ENCODE data around the gene CHRNA7.
"Not testable (repeated sequence)": the region's sequence is repeated elsewhere in the genome, so short reads cannot be mapped to it uniquely, and the experiment has no call there.

CHRNA7 gene

DNA sequence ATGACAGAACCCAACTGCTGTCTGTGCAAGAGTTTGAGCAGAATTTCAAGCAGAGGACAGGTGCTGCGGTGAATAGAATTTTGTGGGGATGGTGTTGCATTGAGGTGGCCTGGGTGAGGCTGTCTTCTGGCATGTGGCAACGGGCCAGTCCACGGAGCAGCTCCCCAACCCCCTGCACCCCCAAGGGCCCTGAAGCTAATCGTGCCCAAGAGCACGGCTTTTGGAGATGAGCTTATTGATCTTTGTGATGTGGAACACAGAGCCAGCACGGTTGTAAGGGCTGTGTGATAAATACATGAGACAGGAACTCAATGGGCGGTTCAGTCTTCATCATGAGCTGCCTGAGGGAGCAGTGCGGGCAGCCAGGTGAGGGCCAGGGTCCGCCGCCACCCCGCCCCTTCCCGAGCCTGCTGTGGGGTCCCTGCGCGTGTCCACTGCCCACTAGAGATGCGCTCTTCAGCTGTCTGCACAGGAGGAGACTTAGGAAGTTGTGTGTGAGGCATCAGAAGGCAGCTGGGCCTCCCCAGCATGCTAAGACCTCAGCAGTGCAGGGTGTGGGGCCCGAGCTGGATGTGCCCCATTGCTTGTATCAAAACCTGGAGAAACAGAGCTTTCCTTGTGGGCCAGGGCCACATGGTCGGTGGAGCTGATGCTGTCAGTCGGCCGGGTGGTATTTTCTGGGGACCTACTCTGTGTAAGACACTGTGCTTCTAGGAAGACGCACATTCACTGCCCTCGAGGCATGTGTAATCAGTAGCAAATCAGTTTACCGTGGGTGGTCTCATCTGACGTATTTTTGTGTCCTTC is 90.5 kb downstream of the CHRNA7 start:
- no peak for DNase-seq (ENCODE audit: low spot score)

DNA sequence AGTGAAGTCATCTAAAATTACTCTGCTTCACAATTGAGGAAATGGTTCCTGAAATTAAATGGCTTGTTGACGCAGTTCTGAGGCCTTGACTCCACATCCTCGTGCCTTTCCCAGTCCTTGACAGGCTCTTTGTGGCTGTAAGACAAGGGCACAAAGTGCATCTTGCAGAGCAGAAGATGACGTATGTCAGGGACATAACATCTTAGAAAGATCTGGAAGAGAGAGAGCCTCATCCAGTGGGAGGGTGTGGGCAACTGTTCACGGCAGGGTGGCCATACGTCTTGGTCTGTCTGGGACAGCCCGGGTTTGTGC is 91.0 kb downstream of the CHRNA7 start:
- DNase-seq (ENCODE audit: low spot score), result no peak

DNA sequence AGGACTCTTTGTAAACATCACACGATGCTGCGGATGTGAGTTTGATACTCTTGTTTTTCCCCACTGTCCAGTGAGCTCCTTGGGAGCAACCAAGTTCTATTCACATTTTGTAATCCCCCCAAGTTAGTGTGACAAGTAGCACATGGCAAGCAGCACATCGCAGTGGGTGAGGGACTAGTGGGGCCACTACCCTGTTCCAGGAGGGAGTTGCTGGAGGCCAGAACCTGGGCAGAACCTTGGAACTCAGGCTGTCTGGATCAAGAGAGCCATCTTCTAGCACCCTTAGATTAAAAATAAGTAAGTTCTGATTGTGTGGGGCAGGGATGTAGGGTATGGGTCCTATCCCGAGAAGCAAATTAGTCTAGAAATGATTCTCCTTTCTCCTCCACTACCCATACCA is 91.7 kb downstream of the CHRNA7 start:
- DNase-seq (ENCODE audit: low spot score), result no peak

DNA sequence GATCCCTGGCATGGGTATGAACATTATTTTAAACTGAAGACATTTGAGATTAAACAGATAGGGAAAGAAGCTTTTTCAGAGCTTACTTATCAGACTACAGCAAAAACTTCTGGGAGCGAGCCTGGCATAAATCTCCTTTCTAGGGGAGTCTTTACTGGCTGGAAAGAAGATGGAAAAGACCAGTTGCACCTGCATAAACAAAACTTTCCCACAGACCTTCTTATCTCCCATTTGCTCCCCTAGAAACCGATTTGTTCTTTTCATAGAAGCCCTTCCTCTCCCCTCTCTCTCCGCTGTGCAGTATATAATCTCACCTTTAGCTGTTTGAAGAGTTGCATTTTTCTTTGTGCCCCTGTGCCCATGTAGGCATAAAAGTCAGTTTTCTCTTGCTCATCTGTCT is 93.2 kb downstream of the CHRNA7 start:
- DNase-seq (ENCODE audit: low spot score), result no peak

DNA sequence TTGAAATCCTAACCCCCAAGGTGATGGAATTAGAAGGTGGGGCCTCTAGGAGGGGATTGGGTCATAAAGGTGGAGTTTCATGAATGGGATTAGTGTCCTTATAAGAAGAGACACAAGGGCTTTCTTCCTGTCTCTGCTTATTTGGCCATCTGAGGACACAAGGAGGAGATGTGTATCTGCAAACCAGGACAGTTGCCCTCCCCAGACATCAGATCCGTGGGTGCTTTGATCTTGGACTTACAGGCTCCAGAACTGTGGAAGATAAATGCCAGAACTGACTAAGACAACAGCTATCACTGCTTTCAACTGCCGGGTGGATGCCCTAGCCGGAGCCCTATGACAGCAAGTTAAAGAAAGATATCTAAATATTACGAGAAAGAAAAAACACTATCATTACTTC is 94.4 kb downstream of the CHRNA7 start:
- DNase-seq (ENCODE audit: low spot score), result no peak

DNA sequence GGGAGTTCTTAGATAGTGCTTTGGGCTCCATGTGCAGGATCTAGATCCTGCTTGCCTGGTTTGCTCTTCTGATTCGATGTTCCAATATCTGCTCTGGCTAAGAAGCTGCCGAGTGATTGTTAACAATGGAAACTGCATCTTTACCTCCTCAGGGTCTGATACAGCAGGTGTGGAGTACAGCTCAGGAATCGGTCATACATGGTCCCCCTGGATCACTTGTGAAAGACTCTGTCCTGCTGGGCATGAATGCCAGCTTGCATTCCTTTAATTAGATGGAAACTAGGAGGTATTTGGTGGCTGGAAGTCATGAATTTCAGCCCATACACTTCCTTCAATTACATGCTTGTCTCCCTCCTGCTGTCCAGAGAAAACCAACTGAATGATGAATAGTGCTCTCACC is 95.3 kb downstream of the CHRNA7 start:
- no peak for DNase-seq (ENCODE audit: low spot score)

DNA sequence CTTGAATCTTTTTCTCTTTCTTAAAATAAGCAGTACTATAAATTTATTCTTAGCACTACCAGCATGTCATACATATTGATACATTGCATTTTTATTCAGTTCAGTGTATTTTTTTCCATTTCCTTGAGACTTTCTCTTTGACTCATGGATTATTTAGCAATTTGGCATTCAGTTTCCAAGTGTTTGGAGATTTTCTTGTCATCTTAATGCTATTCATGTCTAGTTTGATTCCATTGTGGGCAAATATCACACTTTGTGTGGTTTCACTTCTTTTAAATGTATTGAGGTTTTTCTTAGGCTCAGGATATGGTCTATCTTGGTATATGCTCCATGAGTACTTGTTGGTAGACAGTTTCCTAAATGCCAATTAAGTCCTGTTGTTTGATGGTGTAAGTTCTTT is 99.5 kb downstream of the CHRNA7 start:
- no peak for DNase-seq (ENCODE audit: low spot score)

DNA sequence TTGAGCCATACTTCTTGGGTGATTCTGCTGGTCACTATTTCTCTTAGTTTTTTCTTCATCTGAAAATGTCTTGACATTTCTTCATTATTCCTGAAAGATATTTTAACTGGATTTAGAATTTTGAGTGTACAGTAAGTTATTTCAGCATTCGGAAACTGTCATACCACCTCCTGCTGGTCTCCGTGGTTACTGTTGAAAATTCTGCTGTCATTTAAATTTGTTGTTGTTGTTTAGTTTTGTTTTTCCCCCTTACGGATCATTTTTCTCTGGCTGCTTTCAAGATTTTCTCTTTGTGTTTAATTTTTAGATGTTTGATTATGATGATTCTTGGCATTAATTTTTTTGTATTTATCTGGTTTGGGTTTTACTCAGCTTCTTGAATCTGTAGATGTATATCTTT is 100.5 kb downstream of the CHRNA7 start:
- DNase-seq (ENCODE audit: low spot score), result no peak

DNA sequence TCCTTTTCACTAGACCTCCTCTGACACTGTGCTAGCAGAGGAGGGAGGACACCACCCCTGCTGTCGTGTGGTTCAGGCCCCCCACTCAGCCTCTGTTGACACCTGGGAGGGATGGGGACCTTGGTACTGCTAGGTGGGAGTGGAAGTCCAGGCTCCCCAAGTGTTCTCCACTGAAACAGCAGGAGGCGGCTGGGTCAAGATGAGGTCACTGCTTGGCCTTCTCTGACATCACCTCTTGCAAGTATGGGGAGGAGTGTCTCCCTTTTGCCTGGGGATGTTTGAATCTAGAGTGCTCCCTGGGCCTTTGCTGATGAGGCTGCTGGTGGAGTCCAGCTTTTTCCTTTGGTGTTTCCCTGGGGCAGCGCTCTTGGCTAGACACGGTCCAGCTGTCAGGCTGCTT is 101.5 kb downstream of the CHRNA7 start:
- no peak for DNase-seq (ENCODE audit: low spot score)

DNA sequence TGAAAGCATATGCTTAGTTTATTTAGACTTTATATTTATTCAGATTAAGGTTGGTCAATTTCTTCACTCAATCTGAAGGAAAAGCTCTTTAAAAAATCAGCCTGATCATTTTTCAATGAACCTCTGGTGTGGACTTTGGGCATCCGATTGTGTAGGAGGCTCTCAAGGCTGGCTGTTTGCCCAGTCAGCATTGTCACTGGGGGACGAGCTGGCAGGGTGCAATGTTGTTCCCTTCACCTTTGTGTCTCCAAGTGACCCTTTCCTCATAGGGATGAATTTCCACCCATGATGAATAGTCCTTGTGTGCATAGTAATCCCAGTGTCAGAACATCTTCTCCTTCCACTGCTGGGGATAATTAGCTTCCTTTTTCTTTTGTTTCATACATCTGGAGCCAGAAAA is 102.5 kb downstream of the CHRNA7 start:
- no peak for DNase-seq (ENCODE audit: low spot score)

DNA sequence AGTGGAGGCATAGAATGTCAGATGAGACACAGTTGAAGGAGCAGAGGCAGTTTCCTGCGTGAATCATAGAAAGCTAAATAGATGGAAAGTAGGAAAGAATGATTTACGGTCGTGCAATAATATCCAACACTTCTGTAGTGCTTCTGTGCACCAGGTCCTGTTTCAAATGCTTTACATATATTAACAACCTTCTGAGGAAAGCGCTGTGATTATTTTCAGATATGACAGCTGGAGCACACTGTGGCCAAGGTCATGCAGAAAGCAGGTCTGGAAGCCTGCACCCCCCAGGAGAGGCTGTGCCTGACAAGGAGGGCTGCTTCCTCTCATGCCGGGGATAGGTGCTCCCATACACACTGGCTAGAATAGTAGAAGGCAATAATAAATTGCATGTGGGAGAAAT is 104.5 kb downstream of the CHRNA7 start:
- DNase-seq (ENCODE audit: low spot score), result no peak

DNA sequence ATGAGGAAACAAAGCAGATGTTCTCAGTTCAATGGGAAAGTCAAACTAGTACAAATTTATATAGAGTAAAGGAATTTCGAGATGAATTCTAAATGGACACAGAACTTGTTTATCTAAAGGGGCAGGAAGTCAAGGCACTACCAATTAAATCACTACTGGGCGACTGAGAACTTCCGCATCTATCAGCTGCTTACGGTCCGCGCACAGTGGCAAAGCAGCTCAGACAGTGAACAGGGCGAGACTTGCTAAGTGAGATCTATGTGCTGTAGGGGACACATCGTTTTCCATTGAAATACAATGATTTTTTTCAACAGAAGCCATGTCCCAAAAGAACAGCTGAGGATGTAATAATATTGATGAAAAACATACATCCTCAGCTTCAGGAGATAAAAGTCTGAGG is 105.0 kb downstream of the CHRNA7 start:
- no peak for DNase-seq (ENCODE audit: low spot score)

DNA sequence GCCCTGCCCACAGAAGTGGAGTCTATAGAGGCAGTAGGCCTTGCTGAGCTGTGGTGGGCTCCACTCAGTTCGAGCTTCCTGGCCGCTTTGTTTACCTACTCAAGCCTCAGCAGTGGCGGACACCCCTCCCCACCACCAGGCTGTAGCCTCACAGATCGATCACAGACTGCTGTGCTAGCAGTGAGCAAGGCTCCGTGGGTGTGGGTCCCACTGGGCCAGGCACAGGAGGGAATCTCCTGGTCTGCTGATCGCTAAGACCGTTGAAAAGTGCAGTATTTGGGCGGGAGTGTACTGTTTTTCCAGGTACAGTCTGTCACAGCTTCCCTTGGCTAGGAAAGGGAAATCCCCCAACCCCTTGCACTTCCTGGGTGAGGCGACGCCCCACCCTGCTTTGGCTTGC is 115.2 kb downstream of the CHRNA7 start:
- DNase-seq (ENCODE audit: low spot score), result not testable (repeated sequence)

DNA sequence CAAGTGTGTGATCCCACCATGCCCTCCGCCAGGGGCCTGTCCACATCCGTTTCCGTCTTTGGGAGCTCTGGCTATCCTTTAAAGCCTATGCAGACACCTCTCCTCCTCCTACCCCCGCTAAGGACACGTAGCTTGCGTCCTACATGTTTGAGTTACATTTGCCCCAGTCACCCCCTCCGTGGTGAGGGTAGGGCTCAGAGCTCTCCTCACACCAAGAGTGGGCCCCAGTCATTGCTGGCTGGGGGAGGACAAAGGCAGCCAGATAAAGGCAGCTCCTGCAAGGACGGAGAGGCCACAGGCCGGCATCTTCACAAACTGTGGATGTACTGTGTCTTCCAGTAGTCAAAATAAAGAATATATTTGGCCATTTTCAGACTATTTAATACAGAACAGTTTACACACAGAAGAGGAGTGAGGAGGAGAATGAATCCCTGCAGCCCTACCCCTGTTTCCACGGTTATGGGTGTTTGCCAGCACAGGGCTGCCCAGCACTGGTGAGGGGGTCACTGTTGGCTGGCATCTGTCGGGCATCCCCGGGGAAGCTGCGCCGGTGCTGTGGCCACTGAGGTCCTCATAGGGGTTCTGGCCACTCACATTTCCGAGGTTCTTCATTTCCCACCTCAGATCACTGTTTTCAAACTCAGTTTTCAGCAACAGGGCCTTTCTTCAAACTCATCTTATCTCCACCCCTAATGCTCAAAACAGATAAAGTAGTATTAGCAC is 118.7 kb downstream of the CHRNA7 start:
- DNase-seq (ENCODE audit: low spot score), result no peak

DNA sequence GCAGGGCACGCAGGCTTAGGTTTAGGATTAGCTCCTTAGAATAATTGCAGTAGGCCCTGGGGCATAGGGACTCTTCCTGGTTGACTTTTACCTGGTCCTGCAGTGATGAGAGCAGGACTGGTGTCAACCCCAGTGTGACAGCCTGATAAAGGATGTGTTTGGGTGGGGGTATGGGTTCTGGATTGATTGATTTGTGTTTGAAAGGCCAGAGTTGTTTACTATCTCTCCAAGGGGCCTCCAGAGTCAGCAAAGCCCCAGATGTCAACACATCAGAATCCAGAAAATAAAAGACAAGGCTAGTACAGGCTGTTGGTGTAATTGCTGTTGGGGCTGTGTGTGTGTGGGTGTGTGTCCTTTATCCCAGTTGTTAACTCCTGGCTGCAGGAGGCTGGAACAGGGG is 122.3 kb downstream of the CHRNA7 start:
- DNase-seq (ENCODE audit: low spot score), result no peak

DNA sequence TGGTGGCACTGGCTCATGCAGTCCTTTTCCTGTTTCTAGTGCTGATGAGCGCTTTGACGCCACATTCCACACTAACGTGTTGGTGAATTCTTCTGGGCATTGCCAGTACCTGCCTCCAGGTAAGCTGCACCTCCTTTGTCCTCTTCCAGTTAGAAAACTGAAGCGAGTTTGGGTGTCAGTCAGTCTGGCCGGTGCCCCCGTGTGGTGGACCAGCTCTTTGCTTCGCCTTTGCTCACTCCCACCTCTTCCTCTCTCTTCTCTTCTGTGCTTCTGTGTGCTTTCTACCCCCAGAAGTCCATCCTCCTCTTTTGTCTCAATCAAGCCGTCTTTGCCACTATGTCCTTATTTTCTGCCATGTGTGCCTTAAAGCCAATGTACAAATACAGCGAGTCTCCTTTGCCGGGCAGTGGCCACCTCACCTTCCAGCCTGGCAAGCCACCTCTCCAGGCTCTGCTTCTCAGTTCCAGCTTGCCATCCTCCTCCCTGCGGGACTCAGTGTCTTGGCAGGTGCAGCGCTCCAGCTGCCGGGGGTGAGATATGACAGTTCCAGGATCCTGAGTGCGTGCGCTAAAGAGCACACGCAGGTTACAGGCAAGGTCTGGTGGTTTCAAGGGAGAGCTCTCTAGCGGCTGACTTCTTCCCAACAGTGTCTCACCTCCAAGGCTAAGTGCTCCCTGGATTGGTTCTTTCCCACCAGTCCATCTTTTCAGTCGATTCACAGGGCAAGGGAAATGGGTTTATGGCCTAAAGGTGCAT is 123.7 kb downstream of the CHRNA7 start:
- DNase-seq (ENCODE audit: low spot score), result not testable (repeated sequence)

DNA sequence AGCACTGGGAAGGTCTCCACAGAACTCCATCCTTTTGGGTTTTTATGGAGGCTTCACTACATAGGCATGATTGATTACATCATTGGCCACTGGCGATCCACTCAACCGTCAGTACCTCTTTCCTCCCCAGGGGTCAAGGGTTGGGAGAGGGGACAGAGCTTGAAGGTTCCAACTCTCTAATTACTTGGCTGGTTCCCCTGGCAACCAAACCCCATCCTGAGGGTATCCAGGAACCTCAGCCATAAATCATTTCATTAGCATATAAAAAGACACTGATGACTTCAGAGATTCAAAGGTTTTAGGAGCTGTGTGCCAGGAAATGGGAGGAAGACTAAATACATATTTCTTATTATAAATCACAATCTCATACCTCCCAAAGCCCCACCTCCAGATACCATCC is 131.8 kb downstream of the CHRNA7 start:
- not testable (repeated sequence) for DNase-seq (ENCODE audit: low spot score)

DNA sequence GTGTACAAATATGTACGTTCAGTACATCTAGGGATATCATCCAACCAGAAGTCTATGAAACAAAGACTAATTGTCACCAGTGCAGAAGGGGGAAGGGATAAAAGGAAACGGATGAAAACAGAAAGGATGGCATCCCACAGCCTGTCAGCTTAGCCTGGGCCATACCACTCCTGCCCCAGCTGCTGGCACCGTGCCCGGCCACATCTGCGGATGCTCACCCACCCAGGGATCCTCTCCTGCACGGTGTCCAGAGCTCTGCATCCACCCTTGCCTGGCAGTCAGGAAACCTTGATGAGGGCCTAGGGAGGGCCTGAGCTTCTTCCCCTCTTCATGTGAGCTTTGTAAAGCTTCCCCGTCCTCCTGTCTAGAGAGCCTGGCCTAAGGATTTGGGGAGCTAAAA is 133.8 kb downstream of the CHRNA7 start:
- DNase-seq (ENCODE audit: low spot score), result not testable (repeated sequence)

DNA sequence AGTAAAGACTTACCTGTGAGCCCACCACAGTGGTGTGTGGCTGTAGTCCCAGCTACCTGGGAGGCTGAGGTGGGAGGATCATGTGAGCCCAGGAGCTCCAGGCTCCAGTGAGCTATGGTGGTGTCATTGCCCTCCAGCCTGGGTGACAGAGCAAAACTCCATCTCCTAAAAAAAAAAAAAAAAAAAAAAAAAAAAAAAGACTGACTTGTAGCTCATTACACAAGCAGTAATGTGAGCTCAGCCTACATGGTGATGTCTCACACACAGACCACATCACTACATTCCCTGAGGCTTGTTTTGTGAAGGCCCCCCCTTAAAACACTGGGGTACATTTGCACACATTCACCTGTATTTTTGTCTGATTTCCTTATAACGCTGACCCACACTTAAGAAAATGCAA is 134.4 kb downstream of the CHRNA7 start:
- DNase-seq (ENCODE audit: low spot score), result not testable (repeated sequence)

DNA sequence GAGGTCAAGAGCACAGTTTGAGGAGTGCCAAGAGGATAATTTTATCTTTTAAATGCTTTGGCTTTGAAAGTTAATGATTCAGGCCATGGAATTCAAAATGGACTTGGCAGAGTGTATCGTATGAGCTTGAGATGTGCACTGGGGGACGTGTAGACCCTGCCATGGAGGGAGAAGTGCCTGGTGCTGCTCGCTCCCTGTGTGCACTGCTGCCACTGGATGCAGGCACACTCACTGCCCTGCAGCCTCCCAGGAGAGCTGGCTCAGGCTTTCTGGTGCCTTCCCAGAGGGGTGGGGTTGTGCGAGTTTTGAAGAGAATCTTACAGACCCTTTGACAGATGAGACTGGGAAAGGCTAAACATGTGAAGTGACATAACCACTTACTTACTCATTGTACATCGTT is 135.5 kb downstream of the CHRNA7 start:
- not testable (repeated sequence) for DNase-seq (ENCODE audit: low spot score)

DNA sequence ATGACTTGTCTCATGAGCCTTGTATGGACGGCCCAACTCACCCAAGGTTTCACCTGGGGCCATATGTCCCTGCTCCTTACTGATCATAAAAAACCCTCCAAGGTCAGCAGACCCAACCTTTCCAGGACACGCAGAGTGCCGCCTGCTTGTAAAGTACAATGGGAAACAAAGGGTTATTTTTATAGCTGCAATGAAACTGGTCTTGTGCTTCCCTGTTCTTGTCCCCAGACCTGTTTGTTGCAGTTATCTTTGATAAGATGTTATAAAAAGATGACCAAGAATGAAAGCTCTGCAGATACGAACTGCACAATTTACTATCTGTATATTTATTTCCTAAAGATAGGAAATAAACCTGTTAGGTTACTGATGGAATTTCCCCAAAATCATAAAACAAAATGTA is 136.0 kb downstream of the CHRNA7 start:
- not testable (repeated sequence) for DNase-seq (ENCODE audit: low spot score)

DNA sequence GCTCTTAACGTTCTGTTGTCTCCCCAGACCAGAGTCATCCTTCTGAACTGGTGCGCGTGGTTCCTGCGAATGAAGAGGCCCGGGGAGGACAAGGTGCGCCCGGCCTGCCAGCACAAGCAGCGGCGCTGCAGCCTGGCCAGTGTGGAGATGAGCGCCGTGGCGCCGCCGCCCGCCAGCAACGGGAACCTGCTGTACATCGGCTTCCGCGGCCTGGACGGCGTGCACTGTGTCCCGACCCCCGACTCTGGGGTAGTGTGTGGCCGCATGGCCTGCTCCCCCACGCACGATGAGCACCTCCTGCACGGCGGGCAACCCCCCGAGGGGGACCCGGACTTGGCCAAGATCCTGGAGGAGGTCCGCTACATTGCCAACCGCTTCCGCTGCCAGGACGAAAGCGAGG is 137.6 kb downstream of the CHRNA7 start:
- DNase-seq (ENCODE audit: low spot score), result not testable (repeated sequence)

DNA sequence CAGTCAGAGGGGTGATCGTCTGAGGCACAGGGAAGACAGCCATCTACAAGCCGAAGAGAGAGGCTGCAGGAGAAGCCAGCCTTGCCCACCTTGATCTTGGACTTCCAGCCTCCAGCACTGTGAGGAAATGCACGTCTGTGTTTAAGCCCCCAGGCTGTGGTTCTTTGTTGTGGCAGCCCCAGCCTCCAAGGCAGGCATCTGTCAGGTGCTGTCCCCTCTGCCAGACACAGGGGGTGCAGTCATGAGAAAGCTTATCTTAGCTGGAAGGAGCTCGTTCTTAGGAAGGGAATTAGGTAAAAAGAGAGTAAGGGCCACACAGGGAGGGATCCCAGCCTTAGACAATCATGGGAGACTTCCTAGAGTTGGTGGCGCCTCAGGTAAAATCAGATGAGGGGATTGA is 150.3 kb downstream of the CHRNA7 start:
- not testable (repeated sequence) for DNase-seq (ENCODE audit: low spot score)
